ENCODE data around the gene TBC1D10A.
A peak's percentile ranks its signal among the peaks of the same experiment; 100 is the strongest.

The TBC1D10A gene

DNA sequence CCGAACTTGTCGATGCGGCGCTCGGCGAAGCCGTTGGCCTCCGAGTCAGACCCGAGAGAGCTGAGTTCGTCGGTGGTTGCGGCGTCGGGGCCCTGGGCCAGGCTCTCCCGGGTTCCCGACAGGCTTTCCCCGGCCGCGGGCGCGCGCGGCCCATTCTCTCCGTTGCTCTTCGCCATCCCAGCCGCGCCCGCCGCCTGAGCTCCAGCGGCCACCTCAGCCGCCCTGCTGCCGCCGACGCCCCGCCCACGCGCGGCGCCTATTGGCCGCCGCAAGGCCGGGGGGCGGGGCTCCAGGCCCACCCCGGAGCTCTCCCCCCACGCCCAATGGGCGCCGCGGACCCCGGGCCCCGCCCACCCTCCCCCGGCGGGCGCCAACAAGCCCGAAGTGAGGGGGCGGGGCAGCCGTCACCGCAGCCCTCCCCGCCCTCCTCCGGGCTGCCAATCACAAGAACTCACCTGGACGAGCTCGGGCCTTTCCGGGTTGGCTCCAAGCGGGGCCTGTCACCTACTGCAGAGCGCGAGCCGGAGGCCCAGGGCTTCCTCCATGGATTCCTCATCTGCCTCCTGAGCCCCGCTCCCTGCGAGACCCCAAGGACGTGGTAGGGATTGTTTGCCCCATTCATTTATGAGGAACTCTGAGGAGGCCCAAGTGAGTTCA, at the start of gene TBC1D10A:
TSS of gene TBC1D10A (minus strand) at position 236 of the 657 bp plus-strand sequence. CDS start at position 176, 60 bp downstream.
- peak; percentile 74 to 86 for DNase-seq (ENCODE audit: low read depth in 2 of 2, low spot score in 1 of 2)

DNA sequence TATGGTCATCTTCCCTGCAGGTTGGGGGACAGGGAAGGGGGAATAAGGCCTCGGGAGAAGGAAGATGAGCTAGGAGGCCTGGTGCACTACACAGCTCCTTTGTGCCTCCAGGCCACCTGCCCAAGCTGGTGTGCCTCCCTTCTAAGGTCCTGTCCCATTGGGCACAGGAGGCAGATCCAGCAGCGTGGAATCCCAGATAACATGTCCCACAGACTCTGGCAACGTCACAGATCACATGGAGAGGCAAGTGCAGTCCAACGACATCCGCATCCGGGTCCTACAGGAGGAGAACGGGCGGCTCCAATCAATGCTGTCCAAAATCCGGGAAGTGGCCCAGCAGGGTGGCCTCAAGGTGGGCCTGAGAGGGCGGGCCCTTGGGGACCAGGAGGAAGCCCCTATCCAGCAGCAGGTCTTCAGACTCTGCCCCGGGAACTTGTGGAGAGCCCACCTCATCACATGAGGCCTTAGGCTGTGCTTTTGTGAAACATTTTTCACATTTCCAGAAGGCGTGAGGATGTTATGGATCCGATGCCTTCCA, 48.6 kb upstream of the TBC1D10A start:
- no peak for DNase-seq (ENCODE audit: low read depth in 2 of 2, low spot score in 1 of 2)

DNA sequence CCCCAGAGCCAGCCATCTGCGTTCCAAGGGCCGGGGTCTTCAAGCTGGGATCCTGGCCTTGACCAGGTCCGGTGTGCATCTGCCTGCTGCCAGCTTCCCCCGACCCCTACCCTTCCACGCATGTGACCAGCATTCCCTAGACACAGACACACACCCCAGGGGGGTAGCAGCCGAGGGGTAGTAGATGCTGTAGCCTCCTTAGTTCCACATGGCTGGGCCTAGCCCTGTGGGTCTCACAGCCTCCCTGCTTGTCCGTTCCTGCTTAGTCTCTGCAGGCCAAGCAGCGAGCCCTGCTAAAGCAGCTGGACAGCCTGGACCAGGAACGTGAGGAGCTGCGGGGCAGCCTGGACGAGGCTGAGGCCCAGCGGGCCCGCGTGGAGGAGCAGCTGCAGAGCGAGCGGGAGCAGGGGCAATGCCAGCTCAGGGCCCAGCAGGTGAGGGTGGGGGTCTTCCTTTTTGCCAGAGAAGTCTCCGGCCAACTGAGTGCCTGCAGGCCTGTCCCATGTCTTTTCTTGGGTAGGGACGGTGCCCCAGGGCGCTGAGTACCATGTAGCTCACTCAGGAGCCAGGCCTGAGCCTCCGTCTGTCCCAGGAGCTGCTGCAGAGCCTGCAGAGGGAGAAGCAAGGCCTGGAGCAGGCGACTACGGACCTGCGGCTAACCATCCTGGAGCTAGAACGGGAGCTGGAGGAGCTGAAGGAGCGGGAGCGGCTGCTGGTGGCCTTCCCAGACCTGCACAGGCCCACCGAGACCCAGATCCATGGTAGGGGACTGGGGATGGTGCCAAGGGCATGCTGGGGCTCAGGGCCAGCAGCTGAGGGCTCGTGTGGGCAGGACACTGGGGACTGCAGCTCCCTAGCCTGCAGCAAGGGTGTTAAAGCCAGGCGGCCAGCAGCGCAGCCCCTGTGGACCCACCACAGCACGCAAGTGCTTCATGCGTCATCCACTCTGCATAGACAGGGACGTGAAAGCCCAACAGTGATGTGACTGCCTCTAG, 46.9 kb upstream of the TBC1D10A start:
- no peak for DNase-seq (ENCODE audit: low read depth in 2 of 2, low spot score in 1 of 2)

DNA sequence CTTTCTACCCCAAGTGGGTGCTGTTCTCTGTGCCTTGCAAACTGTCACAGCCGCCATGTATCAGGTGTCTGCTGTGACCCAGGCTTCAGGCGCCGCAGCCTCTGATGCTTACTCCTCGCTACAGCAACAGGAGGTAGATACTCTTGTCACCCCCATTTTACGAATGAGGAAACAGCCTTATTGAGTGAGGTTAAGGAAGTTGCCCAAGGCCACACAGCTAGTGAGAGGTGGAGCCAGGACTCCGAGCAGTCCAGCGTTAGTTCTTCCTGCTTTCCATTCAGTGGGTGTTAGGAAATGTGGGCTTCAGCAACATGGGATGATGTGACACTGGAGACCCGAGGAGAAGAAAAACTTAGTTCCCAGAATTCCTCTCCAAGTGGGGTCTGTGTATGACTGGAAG, 46.2 kb upstream of the TBC1D10A start:
- no peak for DNase-seq (ENCODE audit: low read depth in 2 of 2, low spot score in 1 of 2)

DNA sequence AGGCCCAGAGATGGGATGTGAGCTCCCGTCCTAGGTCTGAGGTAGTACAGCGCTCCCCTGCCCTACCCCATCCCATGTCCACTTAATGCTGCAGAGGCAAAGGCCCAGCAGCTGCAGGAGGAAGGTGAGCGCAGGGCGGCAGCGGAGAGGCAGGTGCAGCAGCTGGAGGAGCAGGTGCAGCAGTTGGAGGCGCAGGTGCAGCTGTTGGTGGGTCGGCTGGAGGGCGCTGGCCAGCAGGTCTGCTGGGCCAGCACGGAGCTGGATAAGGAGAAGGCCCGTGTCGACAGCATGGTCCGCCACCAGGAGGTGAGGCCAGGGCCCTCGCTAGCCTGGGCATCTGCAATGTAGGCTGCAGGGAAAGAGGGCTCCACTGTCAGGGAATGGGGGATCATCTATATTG, 45.2 kb upstream of the TBC1D10A start:
- no peak for DNase-seq (ENCODE audit: low read depth in 2 of 2, low spot score in 1 of 2)

DNA sequence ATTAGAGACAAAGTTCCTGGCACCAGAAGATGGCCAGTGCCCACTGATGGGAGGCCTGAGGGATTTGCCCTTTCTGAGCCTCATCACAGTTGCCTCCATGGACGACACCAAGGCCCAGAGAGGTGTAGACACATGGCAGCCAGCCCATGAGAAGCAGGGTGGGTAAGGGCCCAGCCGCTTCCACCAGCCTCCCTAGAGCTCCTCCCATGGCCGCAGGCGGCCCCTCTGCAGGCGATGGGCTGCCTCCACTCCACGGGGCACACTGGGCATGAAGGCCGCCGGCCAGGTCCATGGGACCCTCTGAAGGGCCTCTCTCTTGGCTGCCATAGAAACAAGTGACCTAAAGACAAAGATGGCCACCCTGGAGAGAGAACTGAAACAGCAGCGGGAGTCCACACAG, 44.6 kb upstream of the TBC1D10A start:
- DNase-seq (ENCODE audit: low read depth in 2 of 2, low spot score in 1 of 2): no peak

DNA sequence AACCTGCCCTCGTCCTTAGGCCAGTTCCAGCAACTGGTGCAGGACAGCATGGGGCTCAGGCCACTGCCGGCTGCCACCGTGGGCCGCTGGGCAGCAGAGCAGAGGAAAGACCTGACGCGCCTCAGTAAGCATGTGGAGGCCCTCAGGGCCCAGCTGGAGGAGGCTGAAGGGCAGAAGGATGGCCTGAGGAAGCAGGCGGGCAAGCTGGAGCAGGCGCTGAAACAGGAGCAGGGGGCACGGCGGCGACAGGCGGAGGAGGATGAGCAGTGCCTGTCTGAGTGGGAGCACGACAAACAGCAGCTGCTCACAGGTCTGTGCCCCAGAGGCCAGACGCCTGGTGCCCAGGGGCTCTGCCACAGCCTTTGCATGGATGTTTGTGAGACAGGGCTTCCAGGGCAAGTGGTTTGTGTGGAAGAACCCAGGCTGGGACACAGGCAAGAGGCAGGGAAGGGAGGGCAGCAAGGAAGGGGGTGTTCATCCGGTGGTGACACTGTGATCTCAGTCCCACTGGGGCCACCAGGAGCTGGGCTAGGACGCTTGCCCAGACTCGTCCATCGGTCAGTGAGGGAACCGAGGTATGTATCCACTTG, 44.0 kb upstream of the TBC1D10A start:
- DNase-seq (ENCODE audit: low read depth in 2 of 2, low spot score in 1 of 2): no peak

GRCh38 chr22:30368420-30368819, 41.7 kb upstream of the TBC1D10A start:
- no peak for DNase-seq (ENCODE audit: low read depth in 2 of 2, low spot score in 1 of 2)

DNA sequence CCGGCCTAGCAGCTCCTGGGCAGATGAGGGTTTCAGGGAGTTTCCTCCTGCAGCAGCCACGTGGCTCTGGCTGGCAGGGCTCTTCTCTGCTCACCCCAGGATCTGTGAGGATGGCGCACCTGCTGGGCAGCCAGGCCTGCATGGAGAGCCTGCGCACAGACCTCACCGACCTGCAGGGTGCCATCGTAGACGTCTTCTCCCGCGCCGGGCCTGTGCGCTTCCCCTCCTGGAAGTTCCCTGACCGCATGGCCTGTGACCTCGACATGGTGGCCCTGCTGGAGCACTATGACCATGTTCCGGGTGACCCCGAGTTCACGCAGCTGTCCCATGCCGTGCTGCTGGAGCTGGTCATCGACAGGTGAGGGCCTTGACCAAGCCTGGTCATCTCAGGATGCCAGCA, 39.1 kb upstream of the TBC1D10A start:
- no peak for DNase-seq (ENCODE audit: low read depth in 2 of 2, low spot score in 1 of 2)

GRCh38 chr22:30362651-30363281, 36.0 kb upstream of the TBC1D10A start:
- no peak for DNase-seq (ENCODE audit: low read depth in 2 of 2, low spot score in 1 of 2)

- DNase-seq (ENCODE audit: low read depth in 2 of 2, low spot score in 1 of 2): no peak
Measured at GRCh38 chr22:30361916-30362650, 35.3 kb upstream of the TBC1D10A start.

DNA sequence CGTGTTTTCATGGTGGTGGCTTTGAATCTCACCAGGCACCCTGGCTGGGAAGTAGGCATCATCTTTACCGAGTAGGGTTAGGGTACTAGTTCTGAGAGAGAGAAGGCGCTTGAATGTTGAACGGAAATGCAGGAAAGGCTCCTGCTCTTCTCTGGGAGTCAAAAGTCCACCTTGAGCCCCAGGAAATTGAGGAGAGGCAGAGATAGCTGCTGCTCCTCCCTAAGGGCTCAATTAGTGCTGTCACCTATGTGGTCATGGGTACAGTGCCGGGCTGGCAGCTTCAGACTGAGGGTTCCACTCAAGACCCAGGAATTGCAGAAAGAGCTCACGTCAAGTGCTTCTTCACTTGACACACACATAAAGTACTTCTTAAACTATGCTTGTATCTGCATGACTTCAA, 31.8 kb upstream of the TBC1D10A start:
- no peak for DNase-seq (ENCODE audit: low read depth in 2 of 2, low spot score in 1 of 2)

GRCh38 chr22:30357650-30358215, 31.0 kb upstream of the TBC1D10A start:
- DNase-seq (ENCODE audit: low read depth in 2 of 2, low spot score in 1 of 2): no peak

DNA sequence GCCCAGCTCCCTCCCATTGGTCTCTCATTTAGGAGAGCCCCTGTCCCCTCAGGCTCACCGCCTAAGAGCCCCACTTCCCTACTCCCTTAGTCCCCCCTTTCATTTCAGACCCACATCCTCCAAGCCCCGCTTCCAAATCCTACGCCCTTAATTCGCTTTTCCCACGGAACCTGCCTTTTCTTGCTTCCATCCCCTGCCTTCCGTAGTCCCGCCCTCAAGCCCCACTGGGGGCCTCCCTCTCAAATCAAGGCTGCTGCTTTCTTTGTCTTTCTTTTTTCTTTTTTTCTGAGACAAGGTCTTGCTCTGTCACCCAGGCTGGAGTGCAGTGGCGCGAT, 30.5 kb upstream of the TBC1D10A start:
- no peak for DNase-seq (ENCODE audit: low read depth in 2 of 2, low spot score in 1 of 2)

- DNase-seq (ENCODE audit: low read depth in 2 of 2, low spot score in 1 of 2): peak; percentile 60 to 73
Measured at GRCh38 chr22:30356449-30357235, 29.9 kb upstream of the TBC1D10A start, which contains the start of the genes CCDC157 and SF3A1. CCDC157 (plus strand) TSS chr22:30357007; CDS start chr22:30366001, 8,994 bp downstream. SF3A1 (minus strand) TSS chr22:30356894; CDS start chr22:30356792, 102 bp downstream.

DNA sequence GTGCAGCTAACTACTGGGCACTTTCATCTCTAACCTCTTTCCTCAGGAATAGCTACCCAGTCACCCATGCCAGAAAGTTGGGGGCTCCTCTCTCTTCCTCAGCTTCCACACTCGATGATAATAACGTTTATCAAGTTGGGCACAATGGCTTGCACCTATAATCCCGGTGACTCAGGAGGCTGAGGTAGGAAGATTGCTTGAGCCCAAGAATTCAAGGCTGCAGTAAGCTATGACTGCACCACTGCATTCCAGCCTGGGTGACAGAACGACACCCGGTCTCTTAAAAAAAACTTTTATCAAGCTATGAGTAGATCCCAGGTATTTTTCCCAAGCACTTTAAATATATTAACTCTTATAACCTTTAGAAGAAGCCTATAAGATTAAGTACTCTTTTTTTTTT, 27.9 kb upstream of the TBC1D10A start:
- no peak for DNase-seq (ENCODE audit: low read depth in 2 of 2, low spot score in 1 of 2)

GRCh38 chr22:30351226-30351625, 24.5 kb upstream of the TBC1D10A start:
- DNase-seq (ENCODE audit: low read depth in 2 of 2, low spot score in 1 of 2): no peak

DNA sequence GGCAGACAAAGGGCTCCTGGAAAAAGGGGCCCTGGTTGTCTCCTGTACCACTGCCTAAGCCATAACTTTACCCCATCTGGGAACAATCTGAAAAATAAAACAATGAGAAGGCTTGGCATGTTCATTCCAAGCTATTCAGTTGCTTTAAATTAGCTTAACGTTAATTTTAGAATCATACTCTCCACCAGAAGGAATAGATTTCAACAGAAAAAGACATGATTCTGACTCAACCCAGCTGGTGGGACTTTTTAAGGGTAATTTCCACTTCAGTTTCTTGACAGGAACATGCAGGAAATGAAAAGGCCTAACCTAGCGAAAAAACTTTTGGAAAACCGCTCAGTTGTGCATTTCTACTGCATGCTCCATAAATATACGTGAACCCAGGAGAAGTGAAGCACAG, 22.1 kb upstream of the TBC1D10A start:
- DNase-seq (ENCODE audit: low read depth in 2 of 2, low spot score in 1 of 2): no peak

DNA sequence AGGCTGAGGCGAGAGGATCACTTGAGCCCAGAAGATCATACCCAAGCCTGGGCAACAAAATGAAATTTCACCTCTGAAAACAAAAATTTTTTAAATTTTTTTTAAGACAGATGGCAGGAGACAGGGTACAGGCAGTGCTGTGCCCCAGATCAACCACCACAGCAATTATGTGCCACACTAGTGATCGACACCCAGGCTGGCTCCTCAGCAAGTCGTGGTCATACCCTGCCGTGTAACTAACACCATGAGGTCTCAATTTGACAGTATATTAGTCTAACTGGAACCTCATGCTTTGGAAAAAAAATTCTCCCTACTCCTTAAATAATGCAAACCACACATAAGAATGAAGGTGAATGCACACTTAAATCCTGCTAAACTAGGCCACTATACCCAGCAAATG, 21.7 kb upstream of the TBC1D10A start:
- DNase-seq (ENCODE audit: low read depth in 2 of 2, low spot score in 1 of 2): no peak

Measured in stimulated activated CD8-positive, alpha-beta memory T cell treated with anti-CD3 and anti-CD28 coated beads, Interleukin-4, amount 100 ng/mL, for 4 hours (primary cell).